ENCODE data around the gene ANXA4. TPM values are rescaled to one million over a fixed set of nuclear protein-coding genes. Genes with fewer than 3 reads are reported as not detected.

The ANXA4 gene
- total RNA-seq, 1 experiment from 2014 or later = 183 TPM

- no TSS peak for BruUV-seq (replicated peaks)
- in situ Hi-C loops (cut with HindIII; ENCODE audit: low pct_unique_long_range_greater_than_20kb, low sequenced_read_pairs) = no loop called here
- POLR2A ChIA-PET = no interaction called here
Observed at GRCh38 chr2:69744456-69744855, 2.5 kb downstream of the ANXA4 start.

GRCh38 chr2:69745035-69745434, 3.1 kb downstream of the ANXA4 start:
- no peak for ATAC-seq
- intact Hi-C loops (cut with micrococcal nuclease; ENCODE audit: unreplicated experiment) (no loop called here), in situ Hi-C loops (cut with HindIII; ENCODE audit: low pct_unique_long_range_greater_than_20kb, low sequenced_read_pairs) (no loop called here)
- Histone ChIP-seq H3K4me3 (ENCODE audit: low read depth in 2 of 2, low read length in 2 of 2) (no peak overlapping the region), H3K4me1 (ENCODE audit: control insufficient read depth, insufficient read depth, low read length) (peaks cover 29% of the 10 kb centered on the region), H3K27me3 (ENCODE audit: control insufficient read depth, insufficient read depth, low read length) (no peaks in the 10 kb centered on the region), H3K36me3 (ENCODE audit: control insufficient read depth, insufficient read depth, low read length) (no peaks in the 10 kb centered on the region), H3K27ac (ENCODE audit: low read length) (no peak overlapping the region), H3K9me3 (ENCODE audit: control insufficient read depth, insufficient read depth, low read depth, low read length) (no peaks in the 10 kb centered on the region)
- ChIA-PET CTCF (interaction anchor here (0.7 kb wide), 1 partner anchor 349 kb away, joined by 4 read pairs; no protein-coding TSS in a partner anchor), POLR2A (no interaction called here)
- no peak for TF ChIP-seq TCF7L2 (IDR thresholded peaks at IDR 0.05; ENCODE audit: low read depth, low read length)
- TF ChIP-seq POLR2AphosphoS5 (IDR thresholded peaks at IDR 0.05; ENCODE audit: low read depth, low read length) = no peak
- no peak for TF ChIP-seq CTCF (IDR thresholded peaks at IDR 0.05)
- TF ChIP-seq SIN3A (IDR thresholded peaks at IDR 0.05; ENCODE audit: borderline replicate concordance, insufficient read depth, low read depth, low read length) = no peak
- TF ChIP-seq, protein P1, sequence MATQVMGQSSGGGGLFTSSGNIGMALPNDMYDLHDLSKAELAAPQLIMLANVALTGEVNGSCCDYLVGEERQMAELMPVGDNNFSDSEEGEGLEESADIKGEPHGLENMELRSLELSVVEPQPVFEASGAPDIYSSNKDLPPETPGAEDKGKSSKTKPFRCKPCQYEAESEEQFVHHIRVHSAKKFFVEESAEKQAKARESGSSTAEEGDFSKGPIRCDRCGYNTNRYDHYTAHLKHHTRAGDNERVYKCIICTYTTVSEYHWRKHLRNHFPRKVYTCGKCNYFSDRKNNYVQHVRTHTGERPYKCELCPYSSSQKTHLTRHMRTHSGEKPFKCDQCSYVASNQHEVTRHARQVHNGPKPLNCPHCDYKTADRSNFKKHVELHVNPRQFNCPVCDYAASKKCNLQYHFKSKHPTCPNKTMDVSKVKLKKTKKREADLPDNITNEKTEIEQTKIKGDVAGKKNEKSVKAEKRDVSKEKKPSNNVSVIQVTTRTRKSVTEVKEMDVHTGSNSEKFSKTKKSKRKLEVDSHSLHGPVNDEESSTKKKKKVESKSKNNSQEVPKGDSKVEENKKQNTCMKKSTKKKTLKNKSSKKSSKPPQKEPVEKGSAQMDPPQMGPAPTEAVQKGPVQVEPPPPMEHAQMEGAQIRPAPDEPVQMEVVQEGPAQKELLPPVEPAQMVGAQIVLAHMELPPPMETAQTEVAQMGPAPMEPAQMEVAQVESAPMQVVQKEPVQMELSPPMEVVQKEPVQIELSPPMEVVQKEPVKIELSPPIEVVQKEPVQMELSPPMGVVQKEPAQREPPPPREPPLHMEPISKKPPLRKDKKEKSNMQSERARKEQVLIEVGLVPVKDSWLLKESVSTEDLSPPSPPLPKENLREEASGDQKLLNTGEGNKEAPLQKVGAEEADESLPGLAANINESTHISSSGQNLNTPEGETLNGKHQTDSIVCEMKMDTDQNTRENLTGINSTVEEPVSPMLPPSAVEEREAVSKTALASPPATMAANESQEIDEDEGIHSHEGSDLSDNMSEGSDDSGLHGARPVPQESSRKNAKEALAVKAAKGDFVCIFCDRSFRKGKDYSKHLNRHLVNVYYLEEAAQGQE (IDR thresholded peaks at IDR 0.05; ENCODE audit: insufficient read depth in 1 of 2, low read depth in 2 of 2, low read length in 1 of 2) = no peak
- DNase-seq (ENCODE audit: low read depth, low spot score) = no peak
- BruUV-seq (replicated peaks) = no TSS peak

More at GRCh38 chr2:69744456-69744855, 2.5 kb downstream of the ANXA4 start:
- no peak overlapping the region for H3K4me3 ChIP-seq (ENCODE audit: low read depth in 2 of 2, low read length in 2 of 2)
- TF ChIP-seq, protein P1 (IDR thresholded peaks at IDR 0.05; ENCODE audit: insufficient read depth in 1 of 2, low read depth in 2 of 2, low read length in 1 of 2) = no peak
- TF ChIP-seq POLR2AphosphoS5 (IDR thresholded peaks at IDR 0.05; ENCODE audit: low read depth, low read length) = no peak
- no peak for TF ChIP-seq SIN3A (IDR thresholded peaks at IDR 0.05; ENCODE audit: borderline replicate concordance, insufficient read depth, low read depth, low read length)
- no peak for TF ChIP-seq TCF7L2 (IDR thresholded peaks at IDR 0.05; ENCODE audit: low read depth, low read length)
- no peak for TF ChIP-seq CTCF (IDR thresholded peaks at IDR 0.05)
- H3K9me3 ChIP-seq (ENCODE audit: control insufficient read depth, insufficient read depth, low read depth, low read length) = no peaks in the 10 kb centered on the region
- H3K4me1 ChIP-seq (ENCODE audit: control insufficient read depth, insufficient read depth, low read length) = peaks cover 29% of the 10 kb centered on the region
- ATAC-seq (no peak), DNase-seq (ENCODE audit: low read depth, low spot score) (no peak)
- H3K36me3 ChIP-seq (ENCODE audit: control insufficient read depth, insufficient read depth, low read length) = no peaks in the 10 kb centered on the region
- H3K27ac ChIP-seq (ENCODE audit: low read length) = no peak overlapping the region
- H3K27me3 ChIP-seq (ENCODE audit: control insufficient read depth, insufficient read depth, low read length) = no peaks in the 10 kb centered on the region
- CTCF ChIA-PET = no interaction called here
- intact Hi-C loops (cut with micrococcal nuclease; ENCODE audit: unreplicated experiment) = no loop called here

Measured in Panc1 (cell line).